ENCODE data around the gene SORCS1. TPM values are rescaled to one million over a fixed set of nuclear protein-coding genes. Genes with fewer than 3 reads are reported as not detected.
"Not testable (repeated sequence)": the region's sequence is repeated elsewhere in the genome, so short reads cannot be mapped to it uniquely, and the experiment has no call there.

SORCS1 gene
- total RNA-seq, 1 experiment from 2014 or later = not detected

GRCh38 chr10:106928151-106928550 is 236.4 kb downstream of the SORCS1 start:
- not testable (repeated sequence) for BruUV-seq (replicated peaks)

GRCh38 chr10:106925191-106925590 is 239.3 kb downstream of the SORCS1 start:
- Histone ChIP-seq H3K27ac (ENCODE audit: low read depth, low read length) (no peak overlapping the region), H3K9me2 (ENCODE audit: insufficient read depth) (no peaks in the 10 kb centered on the region), H3K79me2 (ENCODE audit: insufficient read depth, low read length) (no peaks in the 10 kb centered on the region), H3K36me3 (ENCODE audit: control insufficient read depth in 1 of 2, insufficient read depth in 2 of 2, low read length in 2 of 2) (no peaks in the 10 kb centered on the region), H3K9ac (ENCODE audit: low read length) (no peak overlapping the region), H4K20me1 (ENCODE audit: insufficient read depth) (no peaks in the 10 kb centered on the region), H2AFZ (ENCODE audit: low read depth, low read length, poor library complexity, severe bottlenecking) (no peak overlapping the region), H3K9me3 (ENCODE audit: control insufficient read depth in 1 of 2, insufficient read depth in 1 of 2, low read depth in 1 of 2, low read length in 2 of 2) (peaks cover 20 to 36% of the 10 kb centered on the region in 2 experiments; a peak in 2 of 4 replicates), H3K4me1 (ENCODE audit: control insufficient read depth in 1 of 2, insufficient read depth in 2 of 2, low read length in 2 of 2) (no peaks in the 10 kb centered on the region), H3K27me3 (ENCODE audit: insufficient read depth, low read length) (no peaks in the 10 kb centered on the region), H3K4me2 (ENCODE audit: low read length) (no peak overlapping the region), H3K4me3 (replicated peaks in 1 of 2; ENCODE audit: low read depth in 1 of 2, low read length in 2 of 2) (no peak overlapping the region)
- BruUV-seq (replicated peaks) = no TSS peak
- ChIA-PET POLR2A (no interaction called here), CTCF (no interaction called here), RAD21 (ENCODE audit: low non-redundant PET in 1 of 2, low total read pairs in 2 of 2, uncharacterized antibody in 2 of 2, unreplicated experiment in 2 of 2) (no interaction called here)
- DNase-seq (ENCODE audit: low read depth, low spot score) (no peak), ATAC-seq (no peak)
- intact Hi-C loops (cut with micrococcal nuclease) = no loop called here
- no peak for TF ChIP-seq CEBPB (IDR thresholded peaks at IDR 0.05; ENCODE audit: low read depth)
- TF ChIP-seq MAX (IDR thresholded peaks at IDR 0.05) = no peak
- TF ChIP-seq EGR1 (IDR thresholded peaks at IDR 0.05; ENCODE audit: low read depth) = no peak
- no peak for TF ChIP-seq CBX3 (IDR thresholded peaks at IDR 0.05; ENCODE audit: low read depth)
- TF ChIP-seq JUND (IDR thresholded peaks at IDR 0.05) = no peak
- no peak for TF ChIP-seq TCF7L2 (IDR thresholded peaks at IDR 0.05; ENCODE audit: borderline replicate concordance, extremely low read depth, insufficient read depth, insufficient read length)
- TF ChIP-seq ZBTB33 (IDR thresholded peaks at IDR 0.05; ENCODE audit: extremely low read depth, insufficient replicate concordance, low read length) = no peak
- no peak for TF ChIP-seq ELF1 (IDR thresholded peaks at IDR 0.05; ENCODE audit: borderline replicate concordance, low read depth)
- no peak for TF ChIP-seq SIN3A (IDR thresholded peaks at IDR 0.05; ENCODE audit: low read depth)
- no peak for TF ChIP-seq POLR2A (IDR thresholded peaks at IDR 0.05; ENCODE audit: borderline replicate concordance, extremely low read depth, insufficient read depth, insufficient read length)
- TF ChIP-seq CTCF (IDR thresholded peaks at IDR 0.05 in 2 of 3, conservative IDR thresholded peaks at IDR 0.05 in 1 of 3; ENCODE audit: borderline replicate concordance in 1 of 3, insufficient read depth in 1 of 3, low read depth in 2 of 3, low read length in 2 of 3) = no peak
- no peak for TF ChIP-seq FOSL1 (IDR thresholded peaks at IDR 0.05; ENCODE audit: low read depth)
- no peak for TF ChIP-seq ZNF274 (IDR thresholded peaks at IDR 0.05; ENCODE audit: low read depth, low read length)
- no peak for TF ChIP-seq REST (IDR thresholded peaks at IDR 0.05; ENCODE audit: low read depth)

More at GRCh38 chr10:106928151-106928550, 236.4 kb downstream of the SORCS1 start:
- H3K4me1 ChIP-seq (ENCODE audit: control insufficient read depth in 1 of 2, insufficient read depth in 2 of 2, low read length in 2 of 2); ATAC-seq; H3K4me3 ChIP-seq (replicated peaks in 1 of 2; ENCODE audit: low read depth in 1 of 2, low read length in 2 of 2); CTCF ChIA-PET; H3K9me2 ChIP-seq (ENCODE audit: insufficient read depth); H3K27ac ChIP-seq (ENCODE audit: low read depth, low read length); DNase-seq (ENCODE audit: low read depth, low spot score); H4K20me1 ChIP-seq (ENCODE audit: insufficient read depth); H3K79me2 ChIP-seq (ENCODE audit: insufficient read depth, low read length); H3K36me3 ChIP-seq (ENCODE audit: control insufficient read depth in 1 of 2, insufficient read depth in 2 of 2, low read length in 2 of 2); H2AFZ ChIP-seq (ENCODE audit: low read depth, low read length, poor library complexity, severe bottlenecking); H3K4me2 ChIP-seq (ENCODE audit: low read length); RAD21 ChIA-PET (ENCODE audit: low non-redundant PET in 1 of 2, low total read pairs in 2 of 2, uncharacterized antibody in 2 of 2, unreplicated experiment in 2 of 2); H3K9ac ChIP-seq (ENCODE audit: low read length); intact Hi-C loops (cut with micrococcal nuclease); POLR2A ChIA-PET; H3K27me3 ChIP-seq (ENCODE audit: insufficient read depth, low read length): not testable (repeated sequence)
- peaks cover 30 to 32% of the 10 kb centered on the region in 2 experiments; a peak in 2 of 4 replicates for H3K9me3 ChIP-seq (ENCODE audit: control insufficient read depth in 1 of 2, insufficient read depth in 1 of 2, low read depth in 1 of 2, low read length in 2 of 2)

All from HCT116 (cell line).